Activated T-cell treated with anti-CD3 and anti-CD28 coated beads, Interleukin-2, amount 50 U/mL, for 48 hours (primary cell): ENCODE data around the gene USP3.
A peak's percentile ranks its signal among the peaks of the same experiment; 100 is the strongest.

Experiments used
- DNase-seq, 2 experiments: peaks; one replicate each; pipeline ENCODE4 v3.0.0-alpha.2; 2020

The USP3 gene

GRCh38 chr15:63504247-63504978 lies at the start of gene USP3:
Gene USP3 (plus strand): TSS chr15:63504593. CDS start chr15:63504740, 147 bp downstream.
- DNase-seq: peak; percentile 99

GRCh38 chr15:63456258-63456657 lies 48.1 kb upstream of the USP3 start:
- no peak for DNase-seq

GRCh38 chr15:63457379-63457778 lies 47.0 kb upstream of the USP3 start:
- DNase-seq: no peak

GRCh38 chr15:63458026-63458425 lies 46.4 kb upstream of the USP3 start:
- no peak for DNase-seq

- no peak for DNase-seq
Observed at GRCh38 chr15:63458794-63459395, 45.5 kb upstream of the USP3 start.

GRCh38 chr15:63460210-63461155 lies 43.9 kb upstream of the USP3 start:
- DNase-seq: no peak

GRCh38 chr15:63461230-63461985 lies 43.0 kb upstream of the USP3 start:
- DNase-seq: no peak

GRCh38 chr15:63462088-63462487 lies 42.3 kb upstream of the USP3 start:
- DNase-seq: no peak

- DNase-seq: no peak
Observed at GRCh38 chr15:63463036-63463435, 41.4 kb upstream of the USP3 start.

GRCh38 chr15:63463793-63464192 lies 40.6 kb upstream of the USP3 start:
- DNase-seq: no peak

- no peak for DNase-seq
Observed at GRCh38 chr15:63465104-63465503, 39.3 kb upstream of the USP3 start.

- peak; percentile 60 to 64 for DNase-seq
Observed at GRCh38 chr15:63466378-63467192, 37.8 kb upstream of the USP3 start.

- peak; percentile 50 to 58 for DNase-seq
Observed at GRCh38 chr15:63469190-63469589, 35.2 kb upstream of the USP3 start.

GRCh38 chr15:63469984-63470383 lies 34.4 kb upstream of the USP3 start:
- DNase-seq: no peak

- DNase-seq: no peak
Observed at GRCh38 chr15:63473007-63473748, 31.2 kb upstream of the USP3 start.

GRCh38 chr15:63473749-63473998 lies 30.7 kb upstream of the USP3 start:
- no peak for DNase-seq

- peak; percentile 71 to 73 for DNase-seq
Observed at GRCh38 chr15:63473999-63474809, 30.2 kb upstream of the USP3 start.

GRCh38 chr15:63474810-63475316 lies 29.5 kb upstream of the USP3 start:
- DNase-seq: peak in 1 of 2 experiments; percentile 50

GRCh38 chr15:63475707-63476106 lies 28.7 kb upstream of the USP3 start:
- no peak for DNase-seq

GRCh38 chr15:63476229-63476632 lies 28.2 kb upstream of the USP3 start:
- DNase-seq: no peak
